Measurements from ENCODE around the gene LPAR3. TPM values are rescaled to one million over a fixed set of nuclear protein-coding genes. Genes with fewer than 3 reads are reported as not detected.
"Not testable (repeated sequence)": the region's sequence is repeated elsewhere in the genome, so short reads cannot be mapped to it uniquely, and the experiment has no call there.

The LPAR3 gene
- total RNA-seq, 1 donor from 2014 or later = 0.08 TPM

- ATAC-seq = no peak
Observed at GRCh38 chr1:84907095-84907827, 14.3 kb upstream of the LPAR3 start.

GRCh38 chr1:84902727-84903126 is 9.7 kb upstream of the LPAR3 start:
- DNase-seq (ENCODE audit: low spot score); ATAC-seq: not testable (repeated sequence)

More at GRCh38 chr1:84907095-84907827, 14.3 kb upstream of the LPAR3 start:
- no peak for DNase-seq (ENCODE audit: low spot score)

GRCh38 chr1:84899969-84900368 is 7.0 kb upstream of the LPAR3 start:
- ATAC-seq = no peak

GRCh38 chr1:84896279-84896678 is 3.3 kb upstream of the LPAR3 start:
- ATAC-seq (no peak), DNase-seq (ENCODE audit: low spot score) (no peak)

More at GRCh38 chr1:84899969-84900368, 7.0 kb upstream of the LPAR3 start:
- DNase-seq (ENCODE audit: low spot score) = no peak

GRCh38 chr1:84890566-84890965 is 2.4 kb downstream of the LPAR3 start:
- ATAC-seq = no peak
- DNase-seq (ENCODE audit: low spot score) = no peak

GRCh38 chr1:84889437-84889836 is 3.6 kb downstream of the LPAR3 start:
- no peak for DNase-seq (ENCODE audit: low spot score)
- peak; percentile 53 for ATAC-seq

GRCh38 chr1:84888753-84889152 is 4.3 kb downstream of the LPAR3 start:
- DNase-seq (ENCODE audit: low spot score) (no peak), ATAC-seq (no peak)

GRCh38 chr1:84887261-84887934 is 5.6 kb downstream of the LPAR3 start:
- ATAC-seq (peak; percentile 25), DNase-seq (ENCODE audit: low spot score) (no peak)

- DNase-seq (ENCODE audit: low spot score) (no peak), ATAC-seq (no peak)
Observed at GRCh38 chr1:84885469-84885868, 7.5 kb downstream of the LPAR3 start.

GRCh38 chr1:84884671-84885389 is 8.2 kb downstream of the LPAR3 start:
- ATAC-seq (peak; percentile 43), DNase-seq (ENCODE audit: low spot score) (no peak)

GRCh38 chr1:84883286-84883685 is 9.7 kb downstream of the LPAR3 start:
- ATAC-seq = no peak
- no peak for DNase-seq (ENCODE audit: low spot score)

- no peak for DNase-seq (ENCODE audit: low spot score)
- no peak for ATAC-seq
Observed at GRCh38 chr1:84877592-84877991, 15.4 kb downstream of the LPAR3 start.

GRCh38 chr1:84876353-84876752 is 16.7 kb downstream of the LPAR3 start:
- no peak for DNase-seq (ENCODE audit: low spot score)
- ATAC-seq = no peak

GRCh38 chr1:84873366-84873765 is 19.6 kb downstream of the LPAR3 start:
- ATAC-seq (no peak), DNase-seq (ENCODE audit: low spot score) (no peak)

GRCh38 chr1:84872696-84873355 is 20.2 kb downstream of the LPAR3 start:
- DNase-seq (ENCODE audit: low spot score) (no peak), ATAC-seq (no peak)

GRCh38 chr1:84871181-84871580 is 21.8 kb downstream of the LPAR3 start:
- ATAC-seq = no peak
- DNase-seq (ENCODE audit: low spot score) = no peak

- no peak for ATAC-seq
- DNase-seq (ENCODE audit: low spot score) = no peak
Observed at GRCh38 chr1:84870591-84870990, 22.4 kb downstream of the LPAR3 start.

- no peak for DNase-seq (ENCODE audit: low spot score)
- ATAC-seq = no peak
Observed at GRCh38 chr1:84869720-84870119, 23.3 kb downstream of the LPAR3 start.

GRCh38 chr1:84862810-84863251 is 30.2 kb downstream of the LPAR3 start:
- ATAC-seq (no peak), DNase-seq (ENCODE audit: low spot score) (no peak)

- peak; percentile 55 for ATAC-seq
- DNase-seq (ENCODE audit: low spot score) = no peak
Observed at GRCh38 chr1:84861988-84862644, 30.9 kb downstream of the LPAR3 start.

- DNase-seq (ENCODE audit: low spot score) = no peak
- peak; percentile 25 for ATAC-seq
Observed at GRCh38 chr1:84861516-84861915, 31.5 kb downstream of the LPAR3 start.
